ACHN (cell line): ENCODE measurements around the gene ASB3.
"Not testable (repeated sequence)": the region's sequence is repeated elsewhere in the genome, so short reads cannot be mapped to it uniquely, and the experiment has no call there.

Source experiments
- DNase-seq: peaks from one replicate; pipeline ENCODE4 v3.0.0-alpha.2; 2015
- in situ Hi-C: cut with HindIII; loops from 2 replicates; pipeline ENCODE4 v1.10.0; 2017; ENCODE audit warnings: low sequenced_read_pairs, low pct_ligation_motif_present, low pct_unique_long_range_greater_than_20kb

The ASB3 gene

GRCh38 chr2:53793261-53793660 lies 6.5 kb upstream of the ASB3 start:
- in situ Hi-C loops: no loop called here
- DNase-seq: no peak

- in situ Hi-C loops: no loop called here
- peak; percentile 43 for DNase-seq
These were observed 999 bp upstream of the ASB3 start for GRCh38 chr2:53787614-53788289.

GRCh38 chr2:53786352-53786704 lies 425 bp downstream of the ASB3 start:
- in situ Hi-C loops: no loop called here
- DNase-seq: peak; percentile 61

GRCh38 chr2:53785366-53785765 lies 1.4 kb downstream of the ASB3 start:
- in situ Hi-C loops: no loop called here
- DNase-seq: no peak

GRCh38 chr2:53784436-53784835 lies 2.3 kb downstream of the ASB3 start:
- in situ Hi-C loops: no loop called here
- peak; percentile 41 for DNase-seq

DNA sequence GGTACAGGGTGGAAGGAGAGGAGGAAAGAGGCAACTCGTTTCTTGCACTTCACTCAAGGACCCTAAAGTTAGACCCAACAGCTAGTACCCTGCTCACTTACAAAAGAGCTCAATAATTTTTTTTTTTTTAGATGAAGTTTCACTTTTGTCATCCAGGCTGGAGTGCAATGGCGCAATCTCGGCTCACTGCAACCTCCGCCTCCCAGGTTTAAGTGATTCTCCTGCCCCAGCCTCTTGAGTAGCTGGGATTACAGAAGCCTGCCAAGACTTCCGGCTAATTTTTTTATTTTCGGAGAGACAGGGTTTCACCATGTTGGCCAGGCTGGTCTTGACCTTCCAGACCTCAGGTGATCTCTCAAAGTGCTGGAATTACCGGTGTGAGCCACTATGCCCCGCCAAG lies 4.1 kb downstream of the ASB3 start:
- in situ Hi-C loops: no loop called here

DNA sequence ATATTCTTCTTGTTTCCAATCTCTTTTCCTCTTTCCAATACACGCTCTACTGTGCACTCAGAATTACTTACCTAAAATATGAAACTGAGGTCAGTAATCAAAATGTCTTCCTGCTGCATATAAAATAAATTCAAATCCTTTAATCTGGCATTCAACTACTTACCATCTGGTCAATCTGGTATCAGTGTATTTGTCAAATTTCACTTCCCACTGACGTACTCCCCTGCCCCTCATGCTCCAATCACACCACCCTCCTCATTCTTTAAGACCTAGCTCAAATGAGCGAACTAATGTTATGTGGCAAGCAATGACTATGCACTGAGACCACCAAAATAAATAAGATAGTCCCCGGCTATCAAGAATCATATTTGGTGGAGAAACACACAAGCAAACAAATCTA lies 6.7 kb downstream of the ASB3 start:
- in situ Hi-C loops: no loop called here
- DNase-seq: no peak

More for the DNA sequence above, 4.1 kb downstream of the ASB3 start:
- no peak for DNase-seq

GRCh38 chr2:53778536-53779162 lies 8.1 kb downstream of the ASB3 start:
- no peak for DNase-seq
- in situ Hi-C loops: no loop called here

DNA sequence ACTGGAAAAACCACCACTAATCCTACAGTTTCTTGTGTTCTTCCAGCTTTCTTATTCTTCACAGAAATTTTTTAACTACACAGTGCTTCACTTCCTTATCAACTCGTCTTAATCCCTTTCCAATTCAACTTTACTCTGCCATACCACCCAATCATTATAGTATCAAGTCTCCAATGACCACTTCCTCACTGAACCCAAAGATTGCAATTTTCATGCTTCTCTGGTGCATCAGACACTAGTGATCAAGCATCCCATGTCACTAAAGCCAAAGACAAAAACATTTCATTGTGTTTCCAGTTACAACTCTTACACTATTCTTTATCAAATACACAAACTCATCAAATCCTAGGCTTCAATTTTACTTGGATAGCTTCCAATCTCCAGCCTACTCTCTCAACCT lies 9.6 kb downstream of the ASB3 start:
- in situ Hi-C loops: no loop called here

DNA sequence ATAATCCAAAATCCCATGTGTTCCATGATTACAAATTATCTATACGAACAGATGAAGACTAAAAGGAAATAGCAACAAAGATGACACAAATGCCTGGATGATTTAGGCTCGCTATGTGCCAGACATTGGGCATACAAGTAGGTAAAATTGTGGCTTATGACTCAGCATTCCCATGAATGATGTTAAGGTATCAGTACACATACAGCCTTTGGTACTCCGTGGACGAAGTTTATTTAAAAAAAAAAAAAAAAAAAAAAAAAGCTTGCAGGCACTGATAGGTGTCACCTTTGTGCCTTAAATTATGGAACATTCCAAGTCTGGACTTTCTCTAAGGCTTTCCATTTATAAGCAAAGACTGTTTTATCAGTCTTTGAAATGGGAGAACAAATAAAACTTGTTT lies 16.5 kb downstream of the ASB3 start:
- in situ Hi-C loops: no loop called here

More for the DNA sequence above, 9.6 kb downstream of the ASB3 start:
- no peak for DNase-seq

DNA sequence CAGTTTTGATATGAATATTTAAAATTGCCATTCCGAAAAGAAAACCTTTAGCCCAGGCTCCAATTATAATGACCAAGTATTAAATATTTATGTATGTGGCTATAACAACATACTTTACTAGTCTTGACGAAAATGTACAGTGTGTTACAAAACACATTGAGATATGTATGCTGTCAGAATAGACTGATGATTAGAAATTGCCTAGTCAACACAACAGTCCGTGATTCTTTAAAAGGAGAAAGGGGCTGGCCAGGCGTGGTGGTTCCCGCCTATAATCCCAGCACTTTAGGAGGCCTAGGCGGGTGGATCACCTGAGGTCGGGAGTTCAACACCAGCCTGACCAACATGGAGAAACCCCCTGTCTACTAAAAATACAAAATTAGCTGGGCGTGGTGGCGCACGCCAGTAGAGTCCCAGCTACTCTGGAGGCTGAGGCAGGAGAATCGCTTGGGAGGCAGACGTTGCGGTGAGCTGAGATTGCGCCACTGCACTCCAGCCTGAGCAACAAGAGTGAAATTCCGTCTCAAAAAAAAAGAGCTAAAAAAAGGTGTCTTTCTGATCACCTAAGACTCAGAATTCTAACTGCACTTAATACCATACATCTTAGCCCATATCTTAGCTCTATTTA lies 17.3 kb downstream of the ASB3 start:
- DNase-seq: no peak
- in situ Hi-C loops: no loop called here

More for the DNA sequence above, 16.5 kb downstream of the ASB3 start:
- no peak for DNase-seq

GRCh38 chr2:53768242-53768542 lies 18.6 kb downstream of the ASB3 start:
- in situ Hi-C loops: no loop called here
- peak; percentile 75 for DNase-seq

DNA sequence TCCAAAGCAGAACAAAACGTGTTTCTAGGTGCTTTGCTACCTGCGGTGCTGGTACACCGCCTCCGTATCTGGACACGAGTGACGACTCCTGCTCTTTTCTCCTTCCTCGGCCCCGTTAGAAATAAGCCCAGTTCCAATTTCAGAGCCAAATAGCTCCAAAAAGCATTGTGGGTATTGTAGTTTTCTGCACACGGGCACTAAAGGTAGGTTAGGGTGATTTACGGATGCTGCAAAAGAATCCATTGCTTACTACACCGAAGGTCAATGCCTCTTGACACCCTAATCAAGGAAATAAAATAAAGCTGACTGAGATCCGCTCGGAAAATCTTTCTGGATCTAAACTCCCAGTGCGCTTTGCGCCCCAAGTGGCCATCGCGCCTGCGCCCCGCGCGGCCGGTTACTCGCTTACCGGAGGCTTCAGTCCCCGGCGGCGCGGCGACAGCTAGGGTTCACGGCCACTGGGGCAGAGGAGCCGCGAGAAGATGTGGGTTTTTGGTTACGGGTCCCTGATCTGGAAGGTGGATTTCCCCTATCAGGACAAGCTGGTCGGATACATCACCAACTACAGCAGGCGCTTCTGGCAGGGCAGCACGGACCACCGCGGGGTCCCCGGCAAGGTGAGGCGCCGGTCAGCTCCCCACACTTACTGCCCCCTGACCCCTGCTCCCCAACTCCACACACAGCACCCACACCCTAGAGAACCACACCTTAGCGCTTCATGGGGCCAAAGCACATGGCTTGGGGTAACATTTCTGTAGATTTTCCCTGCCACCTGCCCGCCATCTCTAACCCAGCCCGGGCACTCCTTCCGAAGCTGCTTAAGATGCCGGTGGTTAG lies 19.1 kb downstream of the ASB3 start, which contains the start of gene CHAC2:
Gene CHAC2, plus strand, starts transcription at position 400 of the 837 bp plus-strand sequence. Its CDS starts 83 bp downstream, at position 483.
- in situ Hi-C loops: no loop called here
- DNase-seq: peak; percentile 91

DNA sequence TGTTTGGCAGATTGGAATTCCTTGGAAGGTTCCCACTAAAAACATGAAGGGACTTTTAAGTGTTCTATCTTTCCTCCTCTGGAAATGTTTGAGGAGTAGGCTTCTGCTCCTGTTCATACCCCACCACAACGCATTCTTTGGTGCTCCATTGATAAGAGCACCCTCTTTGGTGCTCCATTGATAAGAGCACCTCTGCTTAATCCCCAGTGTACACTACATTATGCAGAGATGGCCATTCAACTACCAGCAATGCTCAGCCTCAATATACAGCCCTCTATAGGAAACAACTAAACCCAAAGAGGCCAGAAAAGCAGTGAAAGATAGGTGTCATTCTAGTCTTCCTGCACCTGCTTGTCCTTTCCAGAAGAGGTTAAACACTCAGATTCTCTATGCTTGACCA lies 21.0 kb downstream of the ASB3 start:
- in situ Hi-C loops: no loop called here
- DNase-seq: no peak

GRCh38 chr2:53757206-53757605 lies 29.5 kb downstream of the ASB3 start:
- DNase-seq, in situ Hi-C loops: not testable (repeated sequence)

- in situ Hi-C loops: no loop called here
- no peak for DNase-seq
These were observed 30.1 kb downstream of the ASB3 start for GRCh38 chr2:53756644-53757043.

DNA sequence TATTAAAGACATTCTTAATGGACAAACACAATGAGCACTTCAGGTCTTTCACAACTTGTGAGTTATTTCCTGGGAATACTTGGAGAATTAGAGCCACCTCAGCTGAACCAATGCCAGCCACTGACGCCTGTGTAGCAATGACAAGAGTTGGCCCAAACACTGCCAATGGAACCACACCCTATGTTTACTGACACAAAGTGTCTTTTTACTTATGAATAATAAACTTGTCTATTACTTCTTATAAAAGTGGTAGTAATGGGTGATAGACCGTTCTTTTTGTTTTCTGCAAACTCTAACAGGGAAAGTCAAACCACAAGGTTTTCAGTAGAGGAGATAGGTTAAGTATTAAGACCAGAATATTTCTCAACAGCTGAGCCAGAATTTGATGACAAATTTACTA lies 31.6 kb downstream of the ASB3 start:
- in situ Hi-C loops: no loop called here
- DNase-seq: no peak

DNA sequence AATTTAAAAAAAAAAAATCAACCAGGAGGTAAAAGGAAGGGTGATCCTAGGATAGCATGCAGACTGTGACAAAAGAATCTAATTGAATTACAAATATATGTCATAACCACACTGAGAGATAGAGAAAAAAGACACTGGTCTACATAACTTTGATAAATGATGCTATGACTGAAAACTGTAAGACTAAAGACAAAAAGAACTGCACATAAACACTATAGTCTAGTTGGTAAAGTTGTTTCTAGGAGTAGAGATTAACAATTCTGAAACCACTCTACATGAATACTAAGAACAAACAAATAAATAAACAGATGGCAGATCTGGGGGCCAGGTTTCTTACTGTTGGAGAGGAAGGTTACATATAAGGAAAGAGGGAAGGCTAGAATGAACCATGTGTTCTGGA lies 33.7 kb downstream of the ASB3 start:
- no peak for DNase-seq
- in situ Hi-C loops: no loop called here

- no peak for DNase-seq
- in situ Hi-C loops: no loop called here
These were observed 34.4 kb downstream of the ASB3 start for GRCh38 chr2:53752385-53752784.
